OCI-LY3 (cell line): Measurements from ENCODE around the gene FAM13A.

Experiments
- EZH2phosphoT487 ChIP-seq: fragments of 200-600 bp; shearing (Covaris generic); IDR thresholded peaks from 2 replicates; pipeline ENCODE4 v1.6.1; 2018; ENCODE audit warnings: antibody characterized with exemption, mixed run types, low read depth
- TF ChIP-seq, protein P1 (sequence below): fragments of 200-600, 300-600 bp; sonication (generic); IDR thresholded peaks from 2 replicates; pipeline ENCODE4 v1.5.1; 2014; ENCODE audit warnings: antibody characterized with exemption, low read length, low read depth

GRCh38 chr4:88860586-88860985 lies 196.4 kb downstream of the FAM13A start:
- TF ChIP-seq, protein P1, sequence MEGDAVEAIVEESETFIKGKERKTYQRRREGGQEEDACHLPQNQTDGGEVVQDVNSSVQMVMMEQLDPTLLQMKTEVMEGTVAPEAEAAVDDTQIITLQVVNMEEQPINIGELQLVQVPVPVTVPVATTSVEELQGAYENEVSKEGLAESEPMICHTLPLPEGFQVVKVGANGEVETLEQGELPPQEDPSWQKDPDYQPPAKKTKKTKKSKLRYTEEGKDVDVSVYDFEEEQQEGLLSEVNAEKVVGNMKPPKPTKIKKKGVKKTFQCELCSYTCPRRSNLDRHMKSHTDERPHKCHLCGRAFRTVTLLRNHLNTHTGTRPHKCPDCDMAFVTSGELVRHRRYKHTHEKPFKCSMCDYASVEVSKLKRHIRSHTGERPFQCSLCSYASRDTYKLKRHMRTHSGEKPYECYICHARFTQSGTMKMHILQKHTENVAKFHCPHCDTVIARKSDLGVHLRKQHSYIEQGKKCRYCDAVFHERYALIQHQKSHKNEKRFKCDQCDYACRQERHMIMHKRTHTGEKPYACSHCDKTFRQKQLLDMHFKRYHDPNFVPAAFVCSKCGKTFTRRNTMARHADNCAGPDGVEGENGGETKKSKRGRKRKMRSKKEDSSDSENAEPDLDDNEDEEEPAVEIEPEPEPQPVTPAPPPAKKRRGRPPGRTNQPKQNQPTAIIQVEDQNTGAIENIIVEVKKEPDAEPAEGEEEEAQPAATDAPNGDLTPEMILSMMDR, result no peak
- no peak for TF ChIP-seq EZH2phosphoT487
